Stimulated activated CD8-positive, alpha-beta memory T cell treated with anti-CD3 and anti-CD28 coated beads, Interleukin-4, amount 100 ng/mL, for 1 hour (primary cell): ENCODE data around the gene MACF1.
"Not testable (repeated sequence)": the region's sequence is repeated elsewhere in the genome, so short reads cannot be mapped to it uniquely, and the experiment has no call there.

Source experiments
- DNase-seq, 2 donors: peaks; one replicate each; pipeline ENCODE4 v3.0.0-alpha.2; 2020; ENCODE audit warnings: low read depth in 2 of 2, low spot score in 1 of 2

Gene MACF1

DNA sequence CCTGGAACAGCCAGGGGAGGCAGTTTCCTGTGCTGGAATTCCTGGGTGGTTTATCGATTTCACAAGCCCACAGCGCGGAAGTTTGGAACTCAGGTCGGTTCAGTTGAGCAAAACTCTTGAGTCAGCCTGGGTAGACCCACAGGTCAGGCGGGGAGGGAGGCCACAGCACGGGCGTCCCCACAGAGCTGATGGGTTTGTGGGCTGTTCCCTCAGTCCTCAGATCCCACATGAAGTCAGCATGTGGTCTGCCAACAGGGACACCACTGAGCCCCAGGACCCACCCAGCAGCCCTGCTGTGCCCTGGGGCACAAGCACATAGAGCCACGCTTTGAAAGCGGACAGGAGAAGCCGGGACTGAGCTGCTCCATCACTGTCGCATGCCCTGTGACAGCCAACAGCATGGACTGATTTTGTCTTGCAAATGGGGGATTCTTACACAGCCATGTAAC, 304.4 kb downstream of the MACF1 start:
- DNase-seq = no peak

DNA sequence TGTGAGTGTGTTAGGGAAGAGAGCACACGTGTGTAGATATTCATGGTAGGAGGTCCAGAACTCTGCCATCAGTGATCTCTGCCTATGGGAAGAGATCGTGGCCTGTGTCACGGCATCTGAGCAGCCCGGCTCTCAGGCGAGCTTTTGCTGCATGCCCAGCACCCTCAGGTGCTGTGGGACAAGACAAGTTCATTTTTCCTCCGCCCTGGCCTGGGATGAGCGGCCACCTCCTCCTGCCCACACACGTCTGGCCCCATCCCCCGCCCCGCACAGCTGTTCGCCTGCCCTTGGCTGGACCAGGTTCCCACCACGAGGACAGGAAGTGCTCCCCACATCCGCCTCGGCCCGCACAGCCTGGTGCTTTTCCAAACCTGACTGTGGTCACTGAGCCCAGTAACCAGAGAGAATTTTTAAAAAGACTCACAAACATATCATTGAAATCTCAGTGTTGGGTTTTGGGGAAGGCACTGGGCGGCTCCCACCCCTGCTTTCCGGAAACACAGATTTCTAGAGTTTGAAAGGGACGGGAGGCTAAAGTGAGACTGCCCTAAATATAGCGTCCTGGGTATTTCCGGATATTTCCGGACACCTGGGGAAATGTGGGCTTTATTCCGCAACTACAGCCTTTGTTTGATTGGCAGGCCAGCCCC, 305.0 kb downstream of the MACF1 start:
- DNase-seq = no peak

DNA sequence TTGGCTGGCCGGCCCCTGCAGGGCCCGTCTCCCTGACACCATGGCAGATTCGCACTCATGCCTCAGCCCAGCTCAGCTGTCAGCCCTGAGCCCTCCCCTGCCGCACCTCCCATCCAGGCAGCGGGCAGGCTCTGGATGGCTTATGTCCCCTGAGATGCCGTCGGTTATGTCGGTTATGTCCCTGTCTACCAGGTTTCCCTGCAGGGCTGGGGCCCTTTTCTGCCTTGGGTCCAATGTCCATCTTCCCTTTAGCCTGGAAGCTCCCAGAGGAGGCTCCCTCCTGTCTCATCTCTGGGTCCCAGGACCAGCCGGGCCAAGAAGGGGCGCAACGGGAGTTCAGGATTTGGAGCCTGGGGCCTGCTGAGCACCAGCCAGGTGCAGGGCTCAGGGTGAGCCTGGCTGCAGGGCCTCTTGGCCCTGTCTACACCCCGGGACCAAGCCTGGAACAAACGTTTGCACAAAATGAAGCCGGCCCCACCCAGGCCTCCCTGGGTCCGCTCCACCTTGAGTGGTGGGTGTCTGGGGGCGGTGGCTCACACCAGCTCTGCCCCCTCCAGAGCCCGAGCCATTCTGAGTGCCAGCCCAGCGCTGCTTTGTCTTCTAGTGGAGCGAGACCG, 306.2 kb downstream of the MACF1 start:
- not testable (repeated sequence) for DNase-seq

DNA sequence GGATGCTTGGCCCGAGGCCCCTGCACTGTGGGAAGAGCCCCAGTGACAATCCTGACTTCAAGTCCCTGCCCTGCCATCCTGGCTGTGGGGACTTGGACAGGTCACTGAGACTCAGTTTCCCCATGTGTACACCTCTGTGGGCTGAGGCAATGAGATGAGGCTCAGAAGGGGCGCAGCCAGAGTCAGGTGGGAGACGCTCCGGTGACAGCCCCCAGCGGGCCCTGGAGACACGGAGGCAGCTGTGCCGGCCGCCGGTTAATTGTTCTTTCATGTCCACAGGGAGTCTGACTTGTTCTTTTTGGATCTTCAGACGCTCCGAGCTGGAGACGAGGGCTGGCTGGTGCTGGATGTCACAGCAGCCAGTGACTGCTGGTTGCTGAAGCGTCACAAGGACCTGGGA, 307.0 kb downstream of the MACF1 start:
- DNase-seq = not testable (repeated sequence)

DNA sequence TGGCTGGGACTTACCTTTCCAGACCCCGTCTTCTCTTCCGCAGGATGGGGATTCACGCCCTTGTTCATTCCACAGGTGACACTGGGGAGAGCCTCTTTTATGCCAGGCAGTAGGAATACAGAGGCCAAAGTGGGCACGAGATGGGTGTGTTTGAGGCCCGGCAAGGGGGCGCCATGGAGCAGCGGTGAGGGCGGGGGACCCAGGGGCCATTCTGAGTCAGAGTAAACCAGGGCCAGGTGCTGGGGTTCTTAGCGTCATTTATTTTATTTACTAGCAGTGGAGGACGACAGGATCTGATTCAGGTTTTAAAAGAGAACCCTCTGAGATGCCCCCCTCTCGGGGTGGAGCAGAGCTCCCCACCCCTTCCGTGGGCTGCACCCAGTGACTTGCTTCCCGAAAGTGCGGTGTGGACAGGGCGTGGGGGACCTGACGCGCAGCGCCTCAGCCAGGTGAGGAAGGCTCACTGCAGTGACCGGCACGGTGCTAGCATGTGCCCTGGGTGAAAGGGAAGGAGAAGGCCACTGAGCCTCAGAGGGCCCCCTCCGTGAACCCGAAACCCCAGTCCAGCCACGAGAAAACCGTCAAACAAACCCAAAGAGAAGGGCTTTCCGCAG, 307.8 kb downstream of the MACF1 start:
- not testable (repeated sequence) for DNase-seq

DNA sequence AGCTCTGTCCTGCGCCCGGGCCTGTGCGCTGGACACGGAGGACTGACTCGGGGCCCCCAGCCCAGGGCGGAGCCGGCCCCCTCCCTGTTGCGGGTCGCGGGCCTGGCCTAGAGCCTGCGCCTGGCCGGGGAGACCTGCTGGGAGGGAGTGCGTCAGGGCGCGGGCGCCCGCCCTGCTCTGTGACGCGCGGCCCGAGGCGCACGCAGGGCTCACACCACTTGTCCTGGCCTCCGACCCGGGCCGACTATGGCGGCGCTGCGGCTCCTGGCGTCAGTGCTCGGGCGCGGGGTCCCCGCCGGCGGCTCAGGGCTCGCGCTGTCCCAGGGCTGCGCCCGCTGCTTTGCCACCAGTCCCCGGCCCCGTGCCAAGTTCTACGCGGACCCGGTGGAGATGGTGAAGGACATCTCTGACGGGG, 310.2 kb downstream of the MACF1 start:
- not testable (repeated sequence) for DNase-seq

DNA sequence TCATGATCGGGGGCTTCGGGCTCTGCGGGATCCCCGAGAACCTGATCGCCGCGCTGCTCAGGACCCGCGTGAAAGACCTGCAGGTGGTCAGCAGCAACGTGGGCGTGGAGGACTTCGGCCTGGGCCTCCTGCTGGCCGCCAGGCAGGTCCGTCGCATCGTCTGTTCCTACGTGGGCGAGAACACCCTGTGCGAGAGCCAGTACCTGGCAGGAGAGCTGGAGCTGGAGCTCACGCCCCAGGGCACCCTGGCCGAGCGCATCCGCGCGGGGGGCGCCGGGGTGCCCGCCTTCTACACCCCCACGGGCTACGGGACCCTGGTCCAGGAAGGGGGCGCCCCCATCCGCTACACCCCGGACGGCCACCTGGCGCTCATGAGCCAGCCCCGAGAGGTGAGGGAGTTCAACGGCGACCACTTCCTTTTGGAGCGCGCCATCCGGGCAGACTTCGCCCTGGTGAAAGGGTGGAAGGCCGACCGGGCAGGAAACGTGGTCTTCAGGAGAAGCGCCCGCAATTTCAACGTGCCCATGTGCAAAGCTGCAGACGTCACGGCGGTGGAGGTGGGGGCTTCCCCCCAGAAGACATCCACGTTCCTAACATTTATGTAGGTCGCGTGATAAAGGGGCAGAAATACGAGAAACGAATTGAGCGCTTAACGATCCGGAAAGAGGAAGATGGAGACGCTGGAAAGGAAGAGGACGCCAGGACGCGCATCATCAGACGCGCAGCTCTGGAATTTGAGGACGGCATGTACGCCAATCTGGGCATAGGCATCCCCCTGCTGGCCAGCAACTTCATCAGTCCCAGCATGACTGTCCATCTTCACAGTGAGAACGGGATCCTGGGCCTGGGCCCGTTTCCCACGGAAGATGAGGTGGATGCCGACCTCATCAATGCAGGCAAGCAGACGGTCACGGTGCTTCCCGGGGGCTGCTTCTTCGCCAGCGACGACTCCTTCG, 310.9 kb downstream of the MACF1 start:
- DNase-seq = not testable (repeated sequence)

DNA sequence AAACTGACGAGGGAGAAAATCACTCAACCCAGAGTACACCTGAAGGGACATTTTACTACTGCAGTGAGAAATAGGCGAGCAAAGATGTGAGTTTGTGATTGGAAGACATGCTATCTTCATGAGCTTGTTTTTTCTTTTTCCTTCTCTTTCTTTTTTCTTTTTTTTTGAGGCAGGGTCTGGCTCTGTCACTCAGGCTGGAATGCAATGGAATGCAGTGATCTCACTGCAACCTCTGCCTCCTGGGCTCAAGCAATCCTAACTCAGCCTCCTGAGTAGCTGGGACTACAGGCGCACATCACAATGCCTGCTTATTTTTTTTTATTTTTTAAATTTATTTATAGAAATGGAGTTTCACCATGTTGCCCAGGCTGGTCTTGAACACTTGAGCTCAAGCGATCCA, 312.3 kb downstream of the MACF1 start:
- not testable (repeated sequence) for DNase-seq

DNA sequence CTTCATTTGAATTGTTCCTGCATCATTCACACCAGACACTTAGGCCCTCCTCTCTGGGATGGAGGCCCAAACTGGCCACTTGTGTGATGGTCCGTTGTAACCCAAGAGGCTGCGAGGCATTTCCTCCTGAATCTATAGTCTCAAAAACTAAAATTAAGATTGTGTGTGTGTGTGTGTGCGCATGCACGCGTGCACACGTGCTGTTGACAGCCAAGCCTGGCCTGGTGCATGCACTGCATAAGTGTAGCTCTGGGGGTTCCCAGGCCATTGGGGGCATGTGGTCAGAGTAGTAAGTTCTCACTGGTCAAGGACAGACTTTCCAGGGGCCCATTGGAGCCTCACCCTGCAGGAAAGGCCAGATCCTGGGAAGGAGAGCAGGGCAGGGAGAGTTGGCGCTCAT, 313.4 kb downstream of the MACF1 start:
- DNase-seq = not testable (repeated sequence)

DNA sequence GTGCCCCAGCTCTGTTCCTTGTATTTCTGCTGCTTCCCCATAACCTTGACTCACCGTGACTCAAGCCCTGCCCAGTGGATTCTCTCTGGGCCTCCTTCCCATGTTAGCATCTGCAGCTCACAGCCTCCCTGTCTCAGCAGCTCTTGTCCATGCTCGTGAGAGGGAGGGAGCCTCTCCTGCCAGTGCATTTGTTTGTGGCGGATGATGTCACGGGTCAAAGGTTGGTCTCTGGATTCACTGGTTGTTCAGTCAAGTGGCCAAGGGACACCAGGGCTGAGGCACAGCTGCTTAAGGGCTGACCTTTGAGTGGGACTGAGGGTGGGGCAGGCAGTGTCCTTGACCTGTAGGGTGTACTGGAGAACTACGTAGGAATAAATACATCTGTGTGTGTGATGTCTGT, 314.9 kb downstream of the MACF1 start:
- not testable (repeated sequence) for DNase-seq

DNA sequence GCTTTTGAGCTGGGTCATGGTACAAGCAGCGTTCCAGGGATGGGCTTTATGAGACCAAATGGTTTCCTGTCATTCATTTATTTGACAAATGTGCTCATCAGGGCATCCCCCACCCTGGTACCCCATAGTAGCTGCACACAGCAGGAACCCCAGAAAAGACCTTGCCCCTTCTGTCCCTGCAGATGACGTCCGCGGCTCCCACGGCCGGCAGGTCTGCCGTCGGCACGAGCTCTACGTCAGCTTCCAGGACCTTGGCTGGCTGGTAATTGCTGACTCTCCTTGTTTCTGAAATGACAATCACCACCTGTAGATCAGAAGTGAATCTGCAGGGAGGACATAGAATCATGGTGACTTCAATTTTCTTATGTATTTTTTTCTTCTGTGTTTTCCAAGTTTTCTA, 317.7 kb downstream of the MACF1 start:
- not testable (repeated sequence) for DNase-seq

DNA sequence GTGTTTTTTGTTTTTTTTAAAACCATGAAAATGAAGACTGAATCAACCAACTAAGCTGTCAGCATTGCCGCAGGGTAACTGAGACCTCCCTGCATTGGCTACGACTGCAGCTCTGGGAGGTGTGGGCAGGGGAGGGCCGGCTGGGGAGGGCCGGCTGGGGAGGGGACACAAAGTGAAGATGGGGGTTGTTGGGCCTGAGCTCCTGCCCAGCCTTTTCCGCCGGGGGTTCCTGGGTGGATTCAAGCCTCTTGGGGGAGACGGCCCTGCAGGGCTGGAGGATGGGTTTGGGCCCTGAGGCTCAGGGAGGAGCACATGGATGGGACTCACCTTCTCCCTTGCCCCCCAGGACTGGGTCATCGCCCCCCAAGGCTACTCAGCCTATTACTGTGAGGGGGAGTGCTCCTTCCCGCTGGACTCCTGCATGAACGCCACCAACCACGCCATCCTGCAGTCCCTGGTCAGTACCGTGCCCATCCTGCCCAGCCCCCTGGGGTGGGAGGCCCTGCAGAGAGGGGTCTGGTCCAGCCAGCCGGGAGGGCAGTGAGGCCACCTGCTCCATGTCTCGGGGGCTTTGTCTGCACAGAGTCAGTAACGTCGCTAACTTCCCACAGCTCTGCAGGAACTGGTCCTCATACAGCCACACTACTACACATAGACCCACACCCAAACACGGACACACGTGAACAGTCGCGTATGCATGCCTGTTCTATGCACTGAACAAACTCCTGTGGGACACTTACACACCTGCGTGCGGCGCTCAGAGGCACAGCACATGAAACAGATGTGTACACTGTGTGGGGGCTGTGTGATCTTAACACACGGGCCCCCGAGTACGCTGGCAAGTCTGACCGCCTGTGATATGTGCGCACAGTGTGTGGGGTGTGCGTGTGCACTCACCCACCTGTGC, 318.4 kb downstream of the MACF1 start:
- DNase-seq = no peak

DNA sequence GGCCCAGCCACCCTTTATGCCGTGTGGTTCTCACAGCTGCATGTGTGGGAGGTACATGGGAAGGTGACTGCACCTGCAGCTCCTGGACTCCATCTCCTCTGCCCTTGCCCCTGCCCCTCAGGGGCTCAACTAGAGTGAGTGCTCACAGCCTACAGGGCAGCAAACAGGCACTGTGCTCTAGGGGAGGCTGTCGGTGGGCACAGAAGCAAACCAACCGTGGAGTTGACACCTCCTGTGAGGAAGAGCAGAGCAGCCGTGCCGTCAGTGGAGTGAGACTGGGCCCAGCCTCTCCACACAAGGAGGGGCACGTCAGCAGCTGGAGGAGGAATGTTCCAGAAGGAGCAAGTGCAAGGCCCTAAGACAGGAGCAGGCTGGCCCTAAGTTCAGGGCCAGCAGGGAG, 319.7 kb downstream of the MACF1 start:
- no peak for DNase-seq

DNA sequence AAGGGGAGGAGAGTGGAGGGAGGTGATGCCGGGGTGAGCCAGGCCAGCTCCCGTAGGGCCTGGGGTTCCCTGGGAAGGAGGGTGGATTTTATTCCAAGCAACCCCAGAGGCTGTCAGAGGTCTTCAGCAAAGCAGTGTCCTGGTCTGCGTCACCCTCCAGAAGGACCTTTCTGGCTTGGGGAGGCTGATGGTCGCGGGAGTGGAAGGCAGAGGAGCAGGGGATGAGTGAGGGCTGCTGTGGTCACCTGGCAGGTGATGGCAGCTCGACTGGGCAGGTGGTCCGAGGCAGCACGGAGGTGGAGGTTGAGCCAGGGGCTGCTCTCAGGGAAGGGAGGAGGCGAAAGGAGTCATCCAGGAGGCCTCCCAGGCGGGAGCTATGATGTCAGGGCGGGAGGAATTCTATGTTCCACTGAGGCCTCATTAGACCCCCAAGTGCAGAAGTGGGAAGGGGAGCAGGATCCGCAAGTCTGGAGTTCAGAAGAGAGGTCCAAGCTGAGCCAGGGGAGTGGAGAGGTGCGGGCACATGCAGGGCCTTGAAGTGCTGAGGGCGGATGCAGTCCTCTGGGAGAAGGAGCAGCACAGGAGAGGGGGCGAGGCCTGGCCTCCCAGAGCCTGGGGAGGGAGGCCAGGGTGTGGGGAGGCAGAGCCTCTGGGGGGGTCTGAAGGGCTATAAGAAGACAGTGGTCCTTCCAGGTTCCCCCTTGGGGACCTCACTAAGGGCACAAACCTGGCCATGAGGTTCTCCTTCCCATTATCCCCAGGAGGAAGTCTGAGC, 320.3 kb downstream of the MACF1 start:
- DNase-seq = no peak

DNA sequence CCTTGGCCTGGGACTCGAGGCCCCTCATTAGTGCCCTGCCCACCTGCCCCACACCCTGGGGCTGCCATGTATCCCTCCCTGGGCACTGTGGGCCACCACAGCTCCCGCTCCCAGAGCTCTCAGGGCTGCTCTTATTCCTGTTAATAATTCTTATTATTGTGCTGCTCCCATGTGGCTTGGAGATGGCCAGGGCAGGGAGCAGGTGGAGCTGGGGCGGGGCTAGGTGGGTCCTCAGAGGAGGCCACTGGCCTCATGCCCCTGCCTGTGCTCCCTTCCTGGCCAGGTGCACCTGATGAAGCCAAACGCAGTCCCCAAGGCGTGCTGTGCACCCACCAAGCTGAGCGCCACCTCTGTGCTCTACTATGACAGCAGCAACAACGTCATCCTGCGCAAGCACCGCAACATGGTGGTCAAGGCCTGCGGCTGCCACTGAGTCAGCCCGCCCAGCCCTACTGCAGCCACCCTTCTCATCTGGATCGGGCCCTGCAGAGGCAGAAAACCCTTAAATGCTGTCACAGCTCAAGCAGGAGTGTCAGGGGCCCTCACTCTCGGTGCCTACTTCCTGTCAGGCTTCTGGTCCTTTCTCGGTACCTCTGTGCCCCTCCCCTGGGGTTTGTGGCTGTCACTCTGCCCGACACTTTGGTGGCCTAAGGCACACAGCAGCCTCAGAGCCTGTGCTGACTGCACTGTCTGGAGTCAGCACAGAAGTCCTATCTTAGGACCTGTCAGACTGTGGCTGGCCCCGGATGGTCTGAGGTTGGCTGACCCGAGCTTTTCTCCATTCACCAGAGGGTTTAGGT, 321.1 kb downstream of the MACF1 start:
- no peak for DNase-seq

DNA sequence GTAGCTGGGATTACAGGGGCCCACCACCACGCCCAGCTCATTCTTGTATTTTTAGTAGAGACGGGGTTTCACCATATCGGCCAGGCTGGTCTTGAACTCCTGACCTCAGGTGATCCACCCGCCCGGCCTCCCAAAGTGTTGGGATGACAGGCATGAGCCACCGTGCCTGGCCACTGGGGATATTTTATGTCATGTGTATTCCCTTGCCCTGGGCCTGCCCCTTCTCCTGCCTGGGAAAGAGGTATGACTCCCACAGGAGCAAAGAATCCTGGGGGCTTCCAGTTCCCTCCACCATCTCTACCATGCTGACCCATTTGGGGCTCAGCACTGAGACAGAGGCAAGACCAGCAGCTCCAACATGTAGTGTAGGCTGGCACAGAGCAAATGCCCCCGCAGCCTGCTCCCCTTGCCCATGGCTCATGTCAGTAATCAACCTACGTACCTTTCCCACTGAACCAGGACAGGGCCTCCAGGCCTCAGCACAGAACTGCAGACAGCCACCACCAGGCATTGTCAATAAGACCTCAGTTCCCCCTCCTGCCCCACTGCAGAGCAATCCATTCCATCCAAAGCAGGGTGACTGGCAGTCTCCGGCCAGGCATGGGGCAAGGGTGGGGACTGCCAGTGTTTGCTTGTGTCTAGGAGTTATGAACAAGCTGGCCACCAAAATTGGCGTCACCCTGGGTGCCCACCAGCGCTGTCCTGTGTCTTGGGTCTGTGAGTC, 322.1 kb downstream of the MACF1 start:
- DNase-seq = no peak

DNA sequence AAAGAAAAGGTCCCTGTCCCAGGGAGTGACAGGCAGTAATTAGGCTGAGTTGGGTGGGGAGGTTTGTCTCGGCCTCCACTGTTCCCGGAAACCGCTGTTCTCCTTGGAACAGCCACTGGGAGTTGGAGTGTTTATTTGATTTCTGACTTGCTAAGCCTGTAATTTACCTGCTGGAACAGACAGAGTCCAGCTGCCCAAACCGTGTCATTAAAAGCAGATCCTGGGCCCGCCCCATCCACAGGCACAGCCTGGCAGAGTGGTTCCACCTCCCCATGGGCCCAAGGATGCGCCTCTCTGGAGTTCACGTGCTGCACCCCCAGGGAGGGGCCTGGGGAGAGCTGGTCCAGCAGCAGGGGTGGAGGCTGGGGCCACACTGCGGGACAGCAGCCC, 322.7 kb downstream of the MACF1 start:
- DNase-seq = not testable (repeated sequence)

DNA sequence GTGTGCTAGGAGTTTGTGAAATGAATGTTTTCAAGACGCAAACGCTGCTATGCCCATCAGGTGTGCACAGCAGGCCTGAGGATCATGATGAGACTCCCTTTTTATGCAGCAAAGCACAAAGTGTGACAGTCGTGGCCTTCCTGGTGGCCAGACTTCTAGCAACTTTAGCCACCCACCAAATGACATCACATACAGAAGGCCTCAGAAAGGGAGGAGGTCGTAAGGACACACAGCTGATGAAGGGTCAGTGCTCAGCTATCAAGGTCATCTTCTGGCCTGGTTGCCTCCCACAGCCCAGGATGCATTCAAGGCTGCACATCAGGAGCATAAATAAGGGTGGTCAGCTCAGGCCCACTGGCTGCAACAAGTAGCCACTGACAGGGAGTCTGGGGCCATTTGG, 323.6 kb downstream of the MACF1 start:
- DNase-seq = no peak
